Epidermal melanocyte (primary cell): ENCODE results near the gene ERGIC1.
A peak's percentile ranks its signal among the peaks of the same experiment; 100 is the strongest.
"Not testable (repeated sequence)": the region's sequence is repeated elsewhere in the genome, so short reads cannot be mapped to it uniquely, and the experiment has no call there.

Source experiments
- DNase-seq: peaks from one replicate; pipeline ENCODE4 v3.0.0; 2011; ENCODE audit warnings: low spot score; ENCODE audit not compliant: insufficient read length

Gene ERGIC1

GRCh38 chr5:172864171-172864570 lies 30.1 kb downstream of the ERGIC1 start:
- not testable (repeated sequence) for DNase-seq

DNA sequence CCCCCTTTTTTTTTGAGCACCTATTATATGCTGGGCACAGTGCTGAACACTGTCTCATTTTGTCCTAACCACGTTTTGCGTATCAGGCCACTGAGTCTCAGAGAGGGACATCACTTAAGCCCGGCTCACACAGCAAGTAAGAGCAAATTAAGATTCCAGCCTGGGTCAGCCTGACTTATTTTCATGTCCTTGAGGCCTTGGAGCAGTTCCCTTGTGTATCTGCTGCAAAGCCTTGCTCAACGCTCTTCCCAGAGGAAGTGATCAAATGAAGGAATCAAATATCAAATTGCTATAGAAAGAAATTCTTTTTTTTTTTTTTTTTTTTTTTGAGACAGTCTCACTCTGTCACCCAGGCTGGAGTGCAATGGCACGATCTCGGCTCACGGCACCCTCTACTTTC lies 30.7 kb downstream of the ERGIC1 start:
- no peak for DNase-seq

- DNase-seq, result no peak
Measured at GRCh38 chr5:172866378-172866777, 32.3 kb downstream of the ERGIC1 start.

DNA sequence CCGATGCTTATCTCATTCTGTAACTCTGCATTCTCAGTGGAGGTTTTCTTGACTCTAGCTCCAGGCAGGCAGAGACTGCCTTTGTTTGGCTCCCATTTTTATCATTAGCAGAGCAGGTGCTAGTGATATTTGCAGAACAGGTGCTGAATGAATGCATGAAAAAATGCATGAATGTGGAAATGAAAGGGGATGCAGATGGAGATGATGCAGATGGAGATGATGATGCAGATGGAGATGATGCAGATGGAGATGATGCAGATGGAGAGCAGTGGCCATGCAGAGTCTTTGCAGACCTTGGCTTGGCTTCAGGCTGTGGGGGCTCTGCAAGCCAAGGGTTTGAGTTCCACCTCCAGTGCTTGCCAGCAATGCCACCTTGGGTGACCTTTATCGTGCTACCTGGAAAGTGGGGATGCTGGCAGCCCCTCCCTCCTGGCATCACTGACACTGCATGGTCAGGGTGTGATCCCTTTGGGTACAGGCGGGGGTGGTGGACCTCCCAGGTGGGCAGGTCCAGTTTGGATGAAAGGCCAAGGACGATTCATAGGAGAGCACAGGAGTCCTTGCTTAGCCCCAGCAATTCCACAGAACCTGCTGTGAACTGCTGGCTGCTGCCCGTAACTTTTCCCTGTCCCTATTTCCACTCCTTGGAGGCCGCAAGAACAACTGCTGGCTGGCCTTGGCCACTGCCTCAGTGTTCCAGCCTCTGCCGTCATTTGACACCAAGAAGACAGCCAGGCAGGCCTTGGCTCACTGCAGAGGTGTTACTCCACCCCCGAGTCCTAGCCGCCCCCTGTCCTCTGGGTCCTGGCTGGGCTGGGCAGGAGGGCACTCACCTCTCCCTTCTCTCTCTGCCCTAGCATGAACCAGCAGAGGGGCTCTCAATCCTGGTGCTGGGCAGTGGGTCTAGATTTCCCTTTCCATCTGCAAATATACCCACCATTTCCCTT lies 33.0 kb downstream of the ERGIC1 start:
- DNase-seq, result no peak

DNA sequence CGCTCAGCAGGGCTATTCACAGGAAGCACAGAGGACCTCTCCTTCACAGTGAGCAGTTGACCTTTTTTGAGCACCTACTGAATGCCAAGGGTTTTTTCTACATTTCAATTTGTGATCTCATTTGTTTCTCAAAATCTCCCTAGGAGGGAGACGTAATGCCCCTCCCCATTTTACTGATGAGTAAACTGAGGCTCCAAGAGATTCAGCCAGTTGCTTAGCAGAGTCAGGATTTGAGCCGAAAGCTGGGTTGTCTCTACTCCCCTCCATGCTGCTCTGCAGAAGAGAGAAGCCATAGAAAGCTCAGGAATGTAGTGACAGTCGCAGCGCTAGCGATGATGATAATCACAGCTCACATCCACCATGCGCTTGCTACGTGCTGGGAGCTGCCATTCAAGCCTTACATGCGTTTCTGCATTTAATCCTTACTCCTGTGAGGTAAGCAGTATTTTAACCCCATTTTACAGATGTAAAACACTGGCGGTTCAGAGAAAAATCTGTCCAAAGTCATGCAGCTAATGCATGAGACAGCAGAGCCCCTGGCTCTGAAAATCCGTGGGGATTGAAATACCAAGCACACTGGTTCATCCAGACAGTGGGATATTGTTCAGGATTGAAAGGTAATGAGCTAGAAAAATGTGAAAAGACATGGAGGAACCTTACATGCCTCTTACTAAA lies 33.8 kb downstream of the ERGIC1 start:
- DNase-seq, result no peak

DNA sequence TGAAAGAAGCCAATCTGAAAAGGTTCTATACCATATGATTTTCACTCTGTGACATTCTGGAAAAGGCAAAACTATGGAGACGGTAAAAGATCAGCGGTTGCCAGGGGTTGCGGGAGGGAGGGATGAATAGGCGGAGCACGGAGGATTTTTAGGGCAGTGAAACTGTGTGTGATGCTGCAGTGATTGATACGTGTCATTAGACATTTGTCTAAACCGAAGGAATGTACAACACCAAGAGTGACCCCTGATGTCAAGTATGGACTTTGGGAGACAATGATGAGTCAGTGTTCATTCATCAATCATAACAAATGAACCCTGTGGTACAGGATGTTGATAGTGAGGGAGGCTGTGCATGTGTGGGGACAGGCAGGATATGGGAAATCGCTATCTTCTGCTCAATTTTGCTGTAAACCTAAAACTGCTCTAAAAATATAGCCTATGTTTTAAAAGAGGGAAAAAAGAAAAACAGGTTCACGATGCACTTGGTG lies 34.4 kb downstream of the ERGIC1 start:
- DNase-seq, result no peak

GRCh38 chr5:172868924-172869591 lies 35.0 kb downstream of the ERGIC1 start:
- DNase-seq, result peak; percentile 33

DNA sequence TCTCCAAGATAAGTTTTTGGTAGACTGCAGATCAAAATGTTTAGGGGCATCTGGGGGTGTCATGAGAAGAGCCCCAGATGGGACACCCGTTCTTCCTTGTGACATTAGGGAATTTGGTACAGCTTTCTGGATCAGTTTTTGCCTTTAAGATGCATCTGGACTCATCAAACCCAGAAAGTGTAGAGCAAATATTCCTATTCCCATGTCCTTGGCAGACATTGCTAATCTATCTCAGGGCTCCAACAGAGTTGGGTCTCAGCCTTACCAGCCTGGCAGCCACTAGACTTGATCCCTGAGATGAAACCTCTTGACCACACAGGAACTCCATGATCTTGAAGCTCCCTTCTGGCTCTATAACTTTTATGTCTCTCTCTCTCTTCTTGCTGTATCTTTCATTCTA lies 35.6 kb downstream of the ERGIC1 start:
- no peak for DNase-seq

DNA sequence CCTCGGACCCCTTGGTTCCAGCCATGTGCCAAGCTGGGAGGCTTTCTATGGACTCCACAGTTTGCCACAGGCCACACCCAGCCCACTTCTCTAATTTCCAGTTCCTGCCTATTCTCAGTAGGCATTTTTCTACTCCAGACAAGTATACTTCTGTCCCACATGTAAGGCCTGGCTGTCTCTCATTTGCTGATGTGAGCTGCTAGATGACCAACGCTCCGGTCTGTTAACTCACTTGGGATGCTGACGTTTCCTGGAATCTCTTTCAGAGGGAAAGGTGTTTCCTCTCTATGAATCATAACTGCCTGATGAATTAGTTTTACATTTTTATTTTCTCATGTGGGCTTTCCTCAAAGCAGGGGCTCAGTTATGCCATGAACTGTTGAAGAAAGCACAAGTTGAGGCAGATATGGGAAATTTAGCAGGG lies 36.3 kb downstream of the ERGIC1 start:
- DNase-seq, result no peak

- DNase-seq, result no peak
Measured at GRCh38 chr5:172870715-172871461, 36.8 kb downstream of the ERGIC1 start.

DNA sequence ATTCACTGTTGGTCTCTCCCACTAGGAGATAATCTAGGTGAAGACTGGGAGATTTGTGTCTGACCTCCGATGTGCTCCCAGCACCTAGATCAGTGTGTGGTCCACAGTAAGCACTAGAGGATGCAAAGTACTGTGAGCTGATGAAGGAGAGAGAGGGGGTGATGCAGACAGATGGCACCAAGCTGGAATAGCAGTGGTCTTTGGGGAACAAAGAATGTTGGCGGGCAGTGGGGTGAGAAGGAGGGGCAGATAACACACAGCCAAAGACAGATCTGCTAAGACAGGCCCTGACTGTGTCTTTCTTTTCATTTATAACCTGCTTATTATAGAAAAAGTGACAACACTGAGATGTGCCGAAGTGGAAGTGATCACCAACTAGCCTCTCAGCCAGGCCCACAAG lies 37.5 kb downstream of the ERGIC1 start:
- DNase-seq, result no peak

- DNase-seq, result no peak
Measured at GRCh38 chr5:172871982-172872381, 37.9 kb downstream of the ERGIC1 start.

GRCh38 chr5:172872997-172873491 lies 39.0 kb downstream of the ERGIC1 start:
- no peak for DNase-seq

- DNase-seq, result no peak
Measured at GRCh38 chr5:172873513-172873912, 39.5 kb downstream of the ERGIC1 start.

GRCh38 chr5:172874647-172875504 lies 40.8 kb downstream of the ERGIC1 start:
- no peak for DNase-seq

GRCh38 chr5:172875505-172876279 lies 41.6 kb downstream of the ERGIC1 start:
- DNase-seq, result no peak

- no peak for DNase-seq
Measured at GRCh38 chr5:172876578-172876977, 42.5 kb downstream of the ERGIC1 start.

DNA sequence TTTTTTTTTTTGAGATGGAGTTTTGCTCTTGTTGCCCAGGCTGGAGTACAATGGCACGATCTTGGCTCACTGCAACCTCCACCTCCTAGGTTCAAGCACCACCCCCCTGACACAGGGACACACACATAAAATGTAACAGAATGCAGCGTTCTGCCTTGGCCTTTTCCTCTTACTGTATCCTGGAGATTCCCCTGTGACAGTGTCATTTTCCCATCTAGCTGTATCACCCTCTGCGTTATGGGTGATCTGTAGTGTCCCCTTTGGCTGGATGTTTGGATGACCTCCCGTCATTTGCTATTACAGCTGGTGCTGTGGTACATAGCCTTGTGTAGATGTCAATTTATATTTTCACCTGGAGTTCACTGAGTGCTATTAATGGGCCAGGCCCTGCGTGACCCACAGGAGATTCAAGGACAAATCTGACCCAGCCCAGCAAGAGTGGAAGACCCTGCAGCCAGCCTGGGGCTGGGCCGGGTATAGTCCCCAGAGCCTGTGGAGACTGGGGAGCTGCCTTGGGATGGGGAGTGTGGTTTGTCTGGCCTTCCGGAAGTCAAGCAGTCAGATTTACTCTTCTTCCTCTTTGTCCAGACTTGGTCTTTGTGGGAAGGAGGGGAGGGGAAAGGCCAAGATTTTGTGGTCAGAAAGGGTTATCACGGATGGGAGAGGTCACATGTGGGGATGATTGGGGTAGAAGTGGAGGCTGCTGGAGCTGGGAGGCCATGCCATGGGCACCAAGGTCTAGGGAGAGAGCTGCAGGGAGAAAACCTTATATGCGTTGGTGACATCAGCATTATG lies 43.6 kb downstream of the ERGIC1 start:
- no peak for DNase-seq

- DNase-seq, result no peak
Measured at GRCh38 chr5:172878585-172878932, 44.5 kb downstream of the ERGIC1 start.
